ENCODE data around the gene ALPK1.
"Not testable (repeated sequence)": the region's sequence is repeated elsewhere in the genome, so short reads cannot be mapped to it uniquely, and the experiment has no call there.

ALPK1 gene

DNA sequence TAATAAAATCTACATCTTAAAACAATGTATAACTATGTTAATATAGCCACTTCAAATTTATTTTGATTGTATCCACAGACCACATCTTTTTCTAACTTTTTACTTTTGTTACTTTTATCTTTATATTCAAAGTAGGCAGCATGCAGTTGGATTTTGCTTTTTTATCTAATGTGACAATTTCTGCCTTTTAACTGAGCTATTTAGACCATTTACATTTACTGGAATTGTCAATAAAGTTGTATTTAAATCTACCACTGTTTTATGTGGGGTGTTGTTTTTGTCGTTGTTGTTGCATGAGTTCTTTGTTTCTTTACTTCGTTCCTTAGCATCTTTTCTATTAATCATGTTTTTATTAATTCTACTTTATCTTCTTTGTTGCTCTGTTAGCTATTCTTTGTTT lies 176.8 kb downstream of the ALPK1 start:
- no peak for DNase-seq

DNA sequence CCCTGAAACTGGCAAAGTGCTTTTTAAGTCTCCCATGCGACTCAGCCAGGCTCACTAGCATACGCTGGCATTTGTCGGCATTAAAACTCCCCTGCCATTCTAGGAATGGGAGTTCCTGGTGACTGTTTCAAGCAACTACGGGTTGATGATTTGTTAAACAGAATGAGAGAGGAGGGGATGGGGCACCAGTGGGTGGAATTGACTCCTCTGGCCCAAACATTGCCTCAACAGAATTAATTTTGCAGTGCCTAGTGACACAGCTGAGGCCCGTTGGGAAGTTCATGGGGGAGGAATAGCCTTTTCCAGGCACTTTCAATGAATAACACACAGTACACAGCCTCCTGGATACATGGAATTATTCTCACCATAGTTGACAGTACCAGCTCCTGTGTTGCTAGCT lies 188.8 kb downstream of the ALPK1 start:
- no peak for DNase-seq

DNA sequence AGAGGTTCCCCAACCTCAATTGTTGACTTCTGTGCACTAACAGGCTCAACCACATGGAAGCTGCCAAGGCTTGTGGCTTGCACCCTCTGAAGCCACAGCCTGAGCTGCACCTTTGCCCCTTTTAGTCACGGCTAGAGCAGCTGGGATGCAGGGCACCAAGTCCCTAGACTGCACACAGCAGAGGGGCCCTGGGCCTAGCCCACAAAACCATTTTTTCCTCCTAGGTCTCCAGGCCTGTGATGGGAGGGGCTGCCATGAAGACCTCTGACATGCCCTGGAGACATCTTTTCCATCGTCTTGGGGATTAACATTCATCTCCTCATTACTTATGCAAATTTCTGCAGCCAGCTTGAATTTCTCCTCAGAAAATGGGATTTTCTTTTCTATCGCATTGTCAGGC lies 193.6 kb downstream of the ALPK1 start:
- not testable (repeated sequence) for DNase-seq
